Tibial artery (tissue), 4 donors: ENCODE measurements around the gene SLIT3.

Experiments
- DNase-seq, 2 donors: peaks; one replicate each; pipeline ENCODE4 v3.0.0-alpha.2; 2019
- H3K27ac ChIP-seq, 2 donors: fragments of 200-600 bp; sonication (generic) in 1 of 2; 1 replicate in 1 of 2; 2 replicates in 1 of 2; pipeline ENCODE4 v1.5.1; 2018 to 2019; ENCODE audit warnings: mild to moderate bottlenecking in 1 of 2
- H3K27me3 ChIP-seq, 2 donors: fragments of 200-600 bp; sonication (generic) in 1 of 2; one replicate each; pipeline versions ENCODE4 v1.5.1 to v1.6.0; 2016 to 2019
- H3K36me3 ChIP-seq, 3 donors: fragments of 200-600 bp; sonication (generic) in 2 of 3; one replicate each; pipeline ENCODE4 v1.5.1; 2016 to 2019; ENCODE audit warnings: mild to moderate bottlenecking in 2 of 3
- H3K4me1 ChIP-seq, 4 donors: fragments of 200-600 bp; sonication (generic) in 2 of 4; 1 replicate in 3 of 4; 2 replicates in 1 of 4; pipeline ENCODE4 v1.5.1; 2016 to 2019
- H3K4me3 ChIP-seq, 2 donors: fragments of 200-600 bp; sonication (generic) in 1 of 2; 1 replicate in 1 of 2; 2 replicates in 1 of 2; pipeline ENCODE4 v1.5.1; 2018 to 2019; ENCODE audit warnings: mild to moderate bottlenecking in 2 of 2
- H3K9me3 ChIP-seq, 3 donors: fragments of 200-600 bp; sonication (generic) in 1 of 3; one replicate each; pipeline ENCODE4 v1.5.1; 2016 to 2019
- intact Hi-C: fragments of 100-400 bp; cut with DNase I; formaldehyde crosslinking; loops from one replicate; pipeline ENCODE4 v1.15.0; 2023; ENCODE audit warnings: low total_unique reads
- TF ChIP-seq, protein P1 (sequence below), 2 experiments: fragments of 200-600 bp in 1 of 2; fragments of 450-650 bp in 1 of 2; IDR thresholded peaks; one replicate each; pipeline ENCODE4 v1.5.1; 2017 to 2019; ENCODE audit warnings: antibody characterized with exemption in 2 of 2, mild to moderate bottlenecking in 1 of 2, moderate library complexity in 1 of 2

Gene SLIT3

DNA sequence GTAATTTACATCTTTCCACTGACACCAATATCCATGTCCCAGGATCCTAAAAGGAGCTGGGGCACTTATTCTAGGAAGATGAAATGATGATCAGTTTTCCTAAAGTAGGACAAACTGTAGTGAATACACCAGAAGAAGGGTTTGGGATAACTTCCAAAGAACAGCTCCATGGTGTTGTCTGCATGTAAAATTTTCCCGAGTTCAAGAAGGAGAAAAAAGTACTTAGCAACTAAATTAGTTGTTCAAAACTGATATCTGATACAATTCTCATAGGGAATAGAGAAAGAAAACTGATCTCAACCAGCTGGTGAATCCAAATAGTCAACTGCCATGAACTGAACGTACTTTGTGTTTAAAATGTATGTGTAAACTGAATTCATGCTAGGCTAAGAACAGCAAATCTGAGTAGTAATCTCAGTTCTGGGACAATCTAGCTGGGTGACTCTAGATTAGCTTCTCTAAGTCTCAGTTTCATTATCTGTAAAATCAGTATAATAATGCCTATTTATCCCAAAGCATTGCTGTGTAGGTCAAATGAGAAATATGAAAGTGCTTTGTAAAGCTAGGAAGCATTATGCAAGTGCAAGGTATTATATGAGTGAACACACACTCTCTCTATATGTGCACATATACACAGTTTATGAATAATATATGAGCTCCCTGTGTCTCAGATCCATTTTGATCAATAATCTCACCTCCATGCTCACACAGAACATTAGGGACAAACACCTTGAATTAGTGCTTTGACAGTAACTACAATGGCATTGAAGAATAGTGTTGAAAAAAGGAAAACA is 357.7 kb downstream of the SLIT3 start:
- no peak for DNase-seq
- Histone ChIP-seq H3K4me1 (peaks cover 0 to 11% (median 1%) of the 10 kb centered on the region in 4 donors), H3K27me3 (no peaks in the 10 kb centered on the region), H3K27ac (no peak overlapping the region), H3K4me3 (no peak overlapping the region), H3K36me3 (no peaks in the 10 kb centered on the region), H3K9me3 (no peaks in the 10 kb centered on the region)
- intact Hi-C loops: no loop called here
- TF ChIP-seq, protein P1, sequence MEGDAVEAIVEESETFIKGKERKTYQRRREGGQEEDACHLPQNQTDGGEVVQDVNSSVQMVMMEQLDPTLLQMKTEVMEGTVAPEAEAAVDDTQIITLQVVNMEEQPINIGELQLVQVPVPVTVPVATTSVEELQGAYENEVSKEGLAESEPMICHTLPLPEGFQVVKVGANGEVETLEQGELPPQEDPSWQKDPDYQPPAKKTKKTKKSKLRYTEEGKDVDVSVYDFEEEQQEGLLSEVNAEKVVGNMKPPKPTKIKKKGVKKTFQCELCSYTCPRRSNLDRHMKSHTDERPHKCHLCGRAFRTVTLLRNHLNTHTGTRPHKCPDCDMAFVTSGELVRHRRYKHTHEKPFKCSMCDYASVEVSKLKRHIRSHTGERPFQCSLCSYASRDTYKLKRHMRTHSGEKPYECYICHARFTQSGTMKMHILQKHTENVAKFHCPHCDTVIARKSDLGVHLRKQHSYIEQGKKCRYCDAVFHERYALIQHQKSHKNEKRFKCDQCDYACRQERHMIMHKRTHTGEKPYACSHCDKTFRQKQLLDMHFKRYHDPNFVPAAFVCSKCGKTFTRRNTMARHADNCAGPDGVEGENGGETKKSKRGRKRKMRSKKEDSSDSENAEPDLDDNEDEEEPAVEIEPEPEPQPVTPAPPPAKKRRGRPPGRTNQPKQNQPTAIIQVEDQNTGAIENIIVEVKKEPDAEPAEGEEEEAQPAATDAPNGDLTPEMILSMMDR (IDR thresholded peaks at IDR 0.05): no peak

- no peaks in the 10 kb centered on the region for H3K9me3 ChIP-seq
- no peak overlapping the region for H3K4me3 ChIP-seq
- H3K27ac ChIP-seq: no peak overlapping the region
- no peak for DNase-seq
- H3K36me3 ChIP-seq: no peaks in the 10 kb centered on the region
- TF ChIP-seq, protein P1 (IDR thresholded peaks at IDR 0.05): no peak
- intact Hi-C loops: no loop called here
- no peaks in the 10 kb centered on the region for H3K27me3 ChIP-seq
- H3K4me1 ChIP-seq: peaks cover 0 to 11% (median 1%) of the 10 kb centered on the region in 4 donors
Measured at GRCh38 chr5:168941901-168942300, 359.0 kb downstream of the SLIT3 start.

DNA sequence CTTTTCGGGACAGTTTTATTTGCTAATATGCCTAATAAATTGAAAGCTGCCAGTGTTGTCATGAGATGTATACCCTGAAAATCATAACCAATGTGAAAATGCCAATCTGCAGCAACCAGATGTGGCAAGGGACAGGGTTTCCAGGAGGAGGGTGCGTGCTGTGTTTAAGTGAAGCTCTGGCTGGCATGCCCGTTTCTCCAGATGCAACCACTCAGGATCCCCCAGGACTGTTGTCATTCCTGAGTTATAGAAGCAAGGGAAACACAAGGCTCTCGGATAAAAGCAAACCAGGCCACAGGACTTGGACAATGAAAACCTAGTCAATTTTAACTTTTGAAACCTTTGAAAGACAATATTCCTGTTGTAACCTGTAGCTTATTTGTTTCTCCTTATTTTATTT is 360.2 kb downstream of the SLIT3 start:
- no peak overlapping the region for H3K4me3 ChIP-seq
- H3K4me1 ChIP-seq: peaks cover 0 to 2% (median 0%) of the 10 kb centered on the region in 4 donors
- no peaks in the 10 kb centered on the region for H3K27me3 ChIP-seq
- intact Hi-C loops: no loop called here
- TF ChIP-seq, protein P1 (IDR thresholded peaks at IDR 0.05): no peak
- no peak for DNase-seq
- no peaks in the 10 kb centered on the region for H3K9me3 ChIP-seq
- H3K27ac ChIP-seq: no peak overlapping the region
- no peaks in the 10 kb centered on the region for H3K36me3 ChIP-seq

DNA sequence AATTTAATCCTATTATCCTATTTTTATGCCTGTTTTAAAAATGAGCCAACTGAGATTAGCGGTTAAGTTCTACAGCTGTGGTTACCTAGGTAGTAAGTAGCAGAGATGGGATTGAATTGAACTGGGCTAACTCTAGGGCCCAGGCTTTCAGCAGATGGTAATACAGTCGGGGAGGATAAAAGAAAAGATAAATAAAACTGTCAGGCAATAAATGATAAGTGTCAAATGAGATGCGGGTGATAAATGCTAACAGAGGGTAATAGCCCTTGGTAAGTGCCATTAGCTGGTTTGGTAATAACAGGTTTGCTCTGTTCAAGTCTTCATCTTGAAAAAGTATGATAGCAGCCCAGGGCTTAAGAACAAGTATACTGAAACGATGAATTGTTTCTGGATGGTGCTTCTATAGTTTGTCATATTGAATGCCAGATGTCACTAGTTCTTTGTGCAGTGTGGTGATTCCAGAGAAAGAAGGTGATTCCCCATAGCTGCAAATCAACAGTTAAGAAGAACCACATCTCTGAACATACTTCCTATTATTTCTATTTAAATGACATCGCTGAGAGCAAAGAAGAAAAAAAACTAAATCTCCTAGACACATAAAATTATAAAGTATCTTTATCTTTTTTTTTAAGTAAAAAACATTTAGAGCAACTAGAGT is 360.9 kb downstream of the SLIT3 start:
- H3K9me3 ChIP-seq: no peaks in the 10 kb centered on the region
- intact Hi-C loops: no loop called here

DNA sequence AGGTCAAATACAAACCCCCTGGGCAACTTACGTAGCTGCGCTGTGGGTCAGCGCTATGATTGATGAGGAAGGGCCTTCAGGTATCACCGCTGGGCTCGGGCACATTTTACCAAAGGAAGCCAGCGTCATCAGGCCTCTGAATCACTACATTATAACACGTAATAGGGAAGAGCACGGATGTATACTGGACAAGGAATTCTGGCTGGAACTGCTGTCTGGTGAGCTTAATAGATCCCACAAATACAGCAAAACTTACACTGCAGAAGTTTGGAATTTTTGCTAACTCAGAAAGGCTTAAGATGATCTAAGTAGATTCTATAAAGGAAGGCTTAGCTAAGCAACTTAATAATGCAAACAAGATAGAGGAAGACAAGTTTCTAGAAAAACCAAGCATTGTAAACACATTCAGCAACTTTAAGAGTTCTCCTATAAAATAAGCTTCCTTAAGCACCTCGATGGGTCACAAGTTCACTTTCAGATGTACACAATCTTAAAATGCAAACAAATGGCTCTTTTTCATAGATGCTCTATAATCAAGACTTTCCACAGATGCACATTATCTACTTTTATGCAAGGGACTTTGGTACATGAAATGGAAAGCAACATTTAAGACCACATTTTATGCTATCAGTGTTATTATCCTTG is 361.7 kb downstream of the SLIT3 start:
- Histone ChIP-seq H3K27ac (no peak overlapping the region), H3K27me3 (no peaks in the 10 kb centered on the region), H3K4me1 (no peaks in the 10 kb centered on the region), H3K4me3 (no peak overlapping the region), H3K36me3 (no peaks in the 10 kb centered on the region), H3K9me3 (no peaks in the 10 kb centered on the region)
- TF ChIP-seq, protein P1 (IDR thresholded peaks at IDR 0.05): no peak
- intact Hi-C loops: no loop called here
- DNase-seq: no peak

More for the DNA sequence above, 360.9 kb downstream of the SLIT3 start:
- Histone ChIP-seq H3K27me3 (no peaks in the 10 kb centered on the region), H3K4me1 (no peaks in the 10 kb centered on the region), H3K4me3 (no peak overlapping the region), H3K27ac (no peak overlapping the region), H3K36me3 (no peaks in the 10 kb centered on the region)
- TF ChIP-seq, protein P1 (IDR thresholded peaks at IDR 0.05): no peak
- DNase-seq: no peak
